DOHH2 (cell line): ENCODE measurements around the gene SLCO3A1.

Experiments
- H3F3A ChIP-seq: fragments of 200-600 bp; sonication (generic), shearing (Covaris generic); 2 replicates; pipeline ENCODE4 v1.6.0; 2016; ENCODE audit warnings: antibody characterized with exemption, mild to moderate bottlenecking; ENCODE audit not compliant: control insufficient read depth, insufficient read depth
- H3K27ac ChIP-seq: fragments of 200-600 bp; sonication (generic); 2 replicates; pipeline ENCODE4 v1.5.1; 2014; ENCODE audit warnings: low read depth, mild to moderate bottlenecking, low read length, moderate library complexity
- H3K27me3 ChIP-seq: fragments of 200-600 bp; sonication (generic); 2 replicates; pipeline ENCODE4 v1.6.1; 2014; ENCODE audit warnings: mild to moderate bottlenecking, low read length, mixed read lengths; ENCODE audit not compliant: control insufficient read depth
- H3K36me3 ChIP-seq: fragments of 200-600 bp; sonication (generic); 2 replicates; pipeline ENCODE4 v1.6.1; 2014; ENCODE audit warnings: mild to moderate bottlenecking, low read length, moderate library complexity, mixed read lengths; ENCODE audit not compliant: control insufficient read depth
- H3K4me1 ChIP-seq: fragments of 200-600 bp; sonication (generic); 2 replicates; pipeline ENCODE4 v1.6.1; 2014; ENCODE audit warnings: mild to moderate bottlenecking, low read length, mixed read lengths; ENCODE audit not compliant: control insufficient read depth
- H3K4me2 ChIP-seq: fragments of 200-600 bp; sonication (generic); 2 replicates; pipeline ENCODE4 v1.6.0; 2014; ENCODE audit warnings: mild to moderate bottlenecking, low read length, moderate library complexity
- H3K4me3 ChIP-seq: fragments of 200-600 bp; sonication (generic); 2 replicates; pipeline ENCODE4 v1.5.1; 2014; ENCODE audit warnings: mild to moderate bottlenecking, low read length, mixed read lengths
- H3K79me2 ChIP-seq: fragments of 200-600 bp; sonication (generic); 2 replicates; pipeline ENCODE4 v1.6.1; 2014; ENCODE audit warnings: mild to moderate bottlenecking, low read length, mixed read lengths; ENCODE audit not compliant: control insufficient read depth
- H3K9me2 ChIP-seq: fragments of 200-600 bp; sonication (generic); replicated peaks from 2 replicates; pipeline ENCODE4 v1.6.1; 2014; ENCODE audit warnings: mild to moderate bottlenecking, low read length, mixed read lengths; ENCODE audit not compliant: control insufficient read depth
- H3K9me3 ChIP-seq: fragments of 200-600 bp; sonication (generic); 2 replicates; pipeline ENCODE4 v1.6.1; 2014; ENCODE audit warnings: antibody characterized with exemption, low read length, mixed read lengths; ENCODE audit not compliant: control insufficient read depth, insufficient read depth
- H4K20me1 ChIP-seq: fragments of 200-600 bp; sonication (generic); 2 replicates; pipeline ENCODE4 v1.6.0; 2014; ENCODE audit warnings: low read depth, mild to moderate bottlenecking, antibody characterized with exemption, low read length, moderate library complexity; ENCODE audit not compliant: control insufficient read depth, insufficient read depth
- CTCF ChIP-seq: fragments of 200-600 bp; sonication (generic); IDR thresholded peaks from one replicate; pipeline ENCODE4 v1.5.1; 2014; ENCODE audit warnings: antibody characterized with exemption, mild to moderate bottlenecking, low read depth, low read length; ENCODE audit not compliant: poor library complexity, severe bottlenecking
- EZH2phosphoT487 ChIP-seq: fragments of 200-600 bp; sonication (generic); IDR thresholded peaks from 2 replicates; pipeline ENCODE4 v1.6.1; 2017; ENCODE audit warnings: borderline replicate concordance, mild to moderate bottlenecking, antibody characterized with exemption, low read length, moderate library complexity, mixed read lengths

The SLCO3A1 gene

GRCh38 chr15:92166751-92167405 is 313.4 kb downstream of the SLCO3A1 start:
- Histone ChIP-seq H4K20me1 (no peaks in the 10 kb centered on the region), H3K4me1 (no peaks in the 10 kb centered on the region), H3F3A (no peaks in the 10 kb centered on the region), H3K36me3 (no peaks in the 10 kb centered on the region), H3K4me3 (no peak overlapping the region), H3K9me3 (no peaks in the 10 kb centered on the region), H3K9me2 (no peaks in the 10 kb centered on the region), H3K27ac (no peak overlapping the region), H3K4me2 (no peak overlapping the region), H3K79me2 (no peaks in the 10 kb centered on the region), H3K27me3 (no peaks in the 10 kb centered on the region)
- TF ChIP-seq EZH2phosphoT487 = no peak
- TF ChIP-seq CTCF = no peak

GRCh38 chr15:92167451-92167850 is 313.9 kb downstream of the SLCO3A1 start:
- no peak overlapping the region for H3K27ac ChIP-seq
- no peaks in the 10 kb centered on the region for H3K4me1 ChIP-seq
- H3K79me2 ChIP-seq = no peaks in the 10 kb centered on the region
- H3K4me3 ChIP-seq = no peak overlapping the region
- H3K36me3 ChIP-seq = no peaks in the 10 kb centered on the region
- no peaks in the 10 kb centered on the region for H3F3A ChIP-seq
- H3K4me2 ChIP-seq = no peak overlapping the region
- H3K27me3 ChIP-seq = no peaks in the 10 kb centered on the region
- H3K9me3 ChIP-seq = no peaks in the 10 kb centered on the region
- no peaks in the 10 kb centered on the region for H4K20me1 ChIP-seq
- TF ChIP-seq CTCF = no peak
- no peak for TF ChIP-seq EZH2phosphoT487
- H3K9me2 ChIP-seq = no peaks in the 10 kb centered on the region

GRCh38 chr15:92168066-92168683 is 314.7 kb downstream of the SLCO3A1 start:
- Histone ChIP-seq H3K27me3 (no peaks in the 10 kb centered on the region), H3K36me3 (no peaks in the 10 kb centered on the region), H3K27ac (no peak overlapping the region), H4K20me1 (no peaks in the 10 kb centered on the region), H3K4me1 (no peaks in the 10 kb centered on the region), H3K9me2 (no peaks in the 10 kb centered on the region), H3K9me3 (no peaks in the 10 kb centered on the region), H3K4me3 (no peak overlapping the region), H3K79me2 (no peaks in the 10 kb centered on the region), H3F3A (no peaks in the 10 kb centered on the region), H3K4me2 (no peak overlapping the region)
- TF ChIP-seq EZH2phosphoT487 (no peak), CTCF (no peak)
